T-helper 9 cell (primary cell): ENCODE data around the gene UBE2J1.

Experiments
- DNase-seq: peaks from one replicate; pipeline ENCODE4 v3.0.0-alpha.2; 2020

Gene UBE2J1

GRCh38 chr6:89286516-89286915 is 66.0 kb downstream of the UBE2J1 start:
- DNase-seq, result no peak

GRCh38 chr6:89284963-89285735 is 67.4 kb downstream of the UBE2J1 start:
- no peak for DNase-seq

- DNase-seq, result no peak
Measured at GRCh38 chr6:89284081-89284480, 68.4 kb downstream of the UBE2J1 start.

GRCh38 chr6:89282749-89283148 is 69.8 kb downstream of the UBE2J1 start:
- no peak for DNase-seq

GRCh38 chr6:89281779-89282246 is 70.7 kb downstream of the UBE2J1 start:
- DNase-seq, result no peak

GRCh38 chr6:89278956-89279355 is 73.6 kb downstream of the UBE2J1 start:
- DNase-seq, result no peak
